ENCODE results near the gene TIAM2.
"Not testable (repeated sequence)": the region's sequence is repeated elsewhere in the genome, so short reads cannot be mapped to it uniquely, and the experiment has no call there.

The TIAM2 gene

DNA sequence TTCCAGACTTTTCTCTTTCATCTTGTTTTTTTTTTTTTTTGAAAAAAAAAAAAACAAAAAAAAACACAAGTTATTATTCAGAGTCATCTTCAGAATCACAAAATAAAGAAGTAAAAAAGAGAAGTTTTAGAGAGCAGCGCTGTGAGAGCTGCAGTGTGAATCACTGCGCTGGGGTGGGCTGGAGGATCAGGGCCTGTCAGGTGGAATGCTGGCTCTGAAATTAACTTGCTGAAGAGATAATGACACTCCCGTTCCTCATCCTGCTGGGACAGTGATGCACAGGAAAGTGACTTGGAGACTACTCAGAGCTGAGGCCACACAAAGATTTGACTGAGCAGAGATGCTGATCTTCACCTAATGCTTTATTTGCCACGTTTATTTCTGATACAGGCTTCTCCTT is 226.0 kb downstream of the TIAM2 start:
- no peak overlapping the region for H3K4me3 ChIP-seq (ENCODE audit: low read depth, low read length)
- TF ChIP-seq, protein P1, sequence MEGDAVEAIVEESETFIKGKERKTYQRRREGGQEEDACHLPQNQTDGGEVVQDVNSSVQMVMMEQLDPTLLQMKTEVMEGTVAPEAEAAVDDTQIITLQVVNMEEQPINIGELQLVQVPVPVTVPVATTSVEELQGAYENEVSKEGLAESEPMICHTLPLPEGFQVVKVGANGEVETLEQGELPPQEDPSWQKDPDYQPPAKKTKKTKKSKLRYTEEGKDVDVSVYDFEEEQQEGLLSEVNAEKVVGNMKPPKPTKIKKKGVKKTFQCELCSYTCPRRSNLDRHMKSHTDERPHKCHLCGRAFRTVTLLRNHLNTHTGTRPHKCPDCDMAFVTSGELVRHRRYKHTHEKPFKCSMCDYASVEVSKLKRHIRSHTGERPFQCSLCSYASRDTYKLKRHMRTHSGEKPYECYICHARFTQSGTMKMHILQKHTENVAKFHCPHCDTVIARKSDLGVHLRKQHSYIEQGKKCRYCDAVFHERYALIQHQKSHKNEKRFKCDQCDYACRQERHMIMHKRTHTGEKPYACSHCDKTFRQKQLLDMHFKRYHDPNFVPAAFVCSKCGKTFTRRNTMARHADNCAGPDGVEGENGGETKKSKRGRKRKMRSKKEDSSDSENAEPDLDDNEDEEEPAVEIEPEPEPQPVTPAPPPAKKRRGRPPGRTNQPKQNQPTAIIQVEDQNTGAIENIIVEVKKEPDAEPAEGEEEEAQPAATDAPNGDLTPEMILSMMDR (IDR thresholded peaks at IDR 0.05; ENCODE audit: control insufficient read depth, extremely low read depth, insufficient read depth), result no peak
- DNase-seq (ENCODE audit: low read depth), result no peak

DNA sequence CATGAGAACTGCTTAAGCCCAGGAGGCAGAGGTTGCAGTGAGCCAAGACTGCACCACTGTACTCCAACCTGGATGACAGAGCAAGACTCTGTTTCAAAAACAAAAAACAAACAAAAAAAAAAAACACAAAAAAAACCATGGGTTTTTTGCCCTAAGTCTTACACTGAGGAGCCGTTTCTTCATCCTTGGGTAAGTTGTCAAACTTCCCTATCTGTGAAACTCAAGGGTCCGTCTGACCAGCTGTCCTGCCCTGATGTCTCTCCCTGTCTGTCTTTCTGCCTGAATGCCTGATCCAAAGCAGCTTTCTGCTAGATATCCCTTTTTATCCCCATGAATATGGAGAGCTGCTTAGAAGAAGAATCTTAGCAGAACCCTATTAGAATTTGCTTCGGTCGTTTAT is 227.4 kb downstream of the TIAM2 start:
- TF ChIP-seq, protein P1 (IDR thresholded peaks at IDR 0.05; ENCODE audit: control insufficient read depth, extremely low read depth, insufficient read depth), result no peak
- no peak overlapping the region for H3K4me3 ChIP-seq (ENCODE audit: low read depth, low read length)

GRCh38 chr6:155223646-155224451 is 228.7 kb downstream of the TIAM2 start:
- DNase-seq (ENCODE audit: low read depth), result no peak
- TF ChIP-seq, protein P1 (IDR thresholded peaks at IDR 0.05; ENCODE audit: control insufficient read depth, extremely low read depth, insufficient read depth), result no peak

More for the DNA sequence above, 227.4 kb downstream of the TIAM2 start:
- DNase-seq (ENCODE audit: low read depth), result no peak

DNA sequence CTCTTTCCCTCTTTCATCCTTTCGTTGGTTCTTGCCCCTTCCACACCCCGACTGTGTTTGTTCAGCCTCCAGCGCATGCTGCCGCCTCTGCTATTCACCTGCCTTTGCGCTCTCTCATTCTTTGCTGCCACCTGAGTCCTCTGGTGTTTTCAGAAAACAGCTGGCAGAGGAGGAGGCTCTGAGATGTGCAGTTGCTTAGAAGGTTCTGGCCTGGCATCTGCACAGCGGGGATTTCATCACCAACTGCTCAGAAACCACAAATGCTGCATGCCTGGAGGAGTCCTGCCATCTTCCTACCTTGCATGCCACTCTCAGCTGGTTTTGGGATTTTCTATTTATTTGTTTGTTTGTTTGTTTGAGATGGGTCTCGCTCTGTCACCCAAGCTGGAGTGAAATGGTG is 229.5 kb downstream of the TIAM2 start:
- no peak for DNase-seq (ENCODE audit: low read depth)
- no peak overlapping the region for H3K4me3 ChIP-seq (ENCODE audit: low read depth, low read length)
- TF ChIP-seq, protein P1 (IDR thresholded peaks at IDR 0.05; ENCODE audit: control insufficient read depth, extremely low read depth, insufficient read depth), result no peak

More at GRCh38 chr6:155223646-155224451, 228.7 kb downstream of the TIAM2 start:
- no peak overlapping the region for H3K4me3 ChIP-seq (ENCODE audit: low read depth, low read length)

GRCh38 chr6:155227046-155227445 is 231.9 kb downstream of the TIAM2 start:
- H3K4me3 ChIP-seq (ENCODE audit: low read depth, low read length), result no peak overlapping the region
- TF ChIP-seq, protein P1 (IDR thresholded peaks at IDR 0.05; ENCODE audit: control insufficient read depth, extremely low read depth, insufficient read depth), result no peak

DNA sequence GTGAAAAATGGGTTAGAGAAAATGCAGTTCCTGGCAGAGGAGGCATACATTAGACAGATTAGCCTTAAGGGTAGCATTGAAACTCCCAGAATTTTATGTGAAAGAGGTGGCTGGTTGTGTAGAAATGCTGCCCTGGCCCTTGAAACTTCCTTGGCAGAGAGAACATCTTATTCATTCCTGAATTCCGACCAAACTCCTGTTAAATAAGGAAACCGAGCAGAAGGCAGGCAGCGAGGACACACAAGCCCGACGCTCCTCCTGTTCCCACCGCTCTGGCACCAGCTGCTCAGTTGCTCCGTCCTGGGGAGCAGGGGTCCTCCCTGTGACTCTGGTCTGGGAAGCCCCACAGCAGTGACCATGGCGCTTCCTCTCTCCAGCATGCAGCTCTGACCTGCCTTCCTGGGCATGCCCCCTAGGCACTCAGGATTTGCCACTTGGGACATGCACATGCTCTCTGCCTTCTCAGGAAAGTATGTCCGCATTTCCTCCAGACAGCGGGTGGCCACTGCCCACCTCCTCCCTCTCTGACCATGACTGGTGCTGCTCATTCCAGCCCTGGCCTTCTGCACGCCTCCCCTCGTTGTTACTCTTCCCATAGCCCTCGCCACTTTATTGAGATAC is 233.5 kb downstream of the TIAM2 start:
- TF ChIP-seq, protein P1 (IDR thresholded peaks at IDR 0.05; ENCODE audit: control insufficient read depth, extremely low read depth, insufficient read depth), result no peak
- DNase-seq (ENCODE audit: low read depth), result no peak
- no peak overlapping the region for H3K4me3 ChIP-seq (ENCODE audit: low read depth, low read length)

More at GRCh38 chr6:155227046-155227445, 231.9 kb downstream of the TIAM2 start:
- no peak for DNase-seq (ENCODE audit: low read depth)

DNA sequence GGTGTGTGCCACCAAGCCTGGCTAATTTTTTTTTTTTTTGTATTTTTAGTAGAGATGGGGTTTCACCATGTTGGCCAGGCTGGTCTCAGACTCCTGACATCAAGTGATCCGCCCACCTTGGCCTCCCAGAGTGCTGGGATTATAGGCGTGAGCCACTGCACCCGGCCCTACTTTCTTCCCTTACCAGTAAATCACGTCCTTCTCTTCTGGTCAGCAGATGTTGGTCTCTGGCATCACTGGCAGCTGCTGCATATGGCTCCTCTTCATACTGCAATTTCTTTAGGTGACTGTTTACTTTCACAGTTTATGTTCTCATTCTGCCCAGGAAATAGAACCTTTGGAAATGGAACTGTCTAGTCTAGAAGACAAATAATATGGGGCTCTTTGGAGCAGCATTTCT is 235.9 kb downstream of the TIAM2 start:
- not testable (repeated sequence) for DNase-seq (ENCODE audit: low read depth)

More for the DNA sequence above, 235.9 kb downstream of the TIAM2 start:
- not testable (repeated sequence) for H3K4me3 ChIP-seq (ENCODE audit: low read depth, low read length)
